ENCODE results near the gene PTGES2. TPM values are rescaled to one million over a fixed set of nuclear protein-coding genes. Genes with fewer than 3 reads are reported as not detected.

The PTGES2 gene
- total RNA-seq, 4 donors from 2014 or later, result 123 to 193 (median 168) TPM

DNA sequence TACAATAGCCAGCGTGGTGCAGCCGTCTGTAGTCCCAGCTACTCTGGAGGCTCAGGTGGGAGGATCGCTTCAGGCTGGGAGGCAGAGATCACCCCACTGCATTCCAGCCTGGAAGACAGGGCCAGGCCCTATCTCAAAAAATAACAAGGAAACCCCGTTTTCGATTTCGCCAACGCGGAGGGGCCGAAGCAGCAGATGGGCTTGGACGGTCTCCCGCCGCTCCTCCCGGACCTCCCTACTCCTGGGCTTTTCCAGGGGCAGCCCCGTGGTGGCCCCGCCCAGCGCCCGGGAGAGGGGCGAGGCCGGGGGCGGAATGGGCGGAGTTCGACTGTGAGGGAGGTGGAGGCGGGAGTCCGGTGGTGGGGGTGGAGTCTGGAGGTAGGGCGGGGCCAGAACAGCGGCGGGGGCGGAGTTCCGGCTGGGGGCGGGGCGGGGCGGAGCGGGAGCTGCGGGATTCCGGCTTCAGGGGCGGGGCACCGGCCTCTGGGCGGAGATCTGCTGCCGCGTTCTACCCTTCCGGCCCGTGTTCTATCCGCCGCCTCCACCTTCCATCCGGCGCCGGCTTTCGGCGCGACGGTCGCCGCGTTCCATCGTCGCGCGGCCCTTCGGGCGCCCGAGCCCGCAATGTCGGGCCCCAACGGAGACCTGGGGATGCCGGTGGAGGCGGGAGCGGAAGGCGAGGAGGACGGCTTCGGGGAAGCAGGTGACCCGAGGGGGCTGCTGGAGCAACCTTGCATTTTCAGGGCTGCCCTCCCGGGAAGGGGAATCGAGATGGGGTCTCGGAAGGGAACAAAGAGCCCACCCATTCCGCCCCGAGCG lies 32.5 kb upstream of the PTGES2 start, which contains the start of gene BBLN:
Gene BBLN (plus strand): TSS at position 482 of the 819 bp plus-strand sequence. CDS start 143 bp downstream, at position 625.
- TF ChIP-seq POLR2A (IDR thresholded peaks at IDR 0.05) (peak; percentile 42 to 59), CTCF (IDR thresholded peaks at IDR 0.05) (no peak)
- peaks cover 0 to 21% (median 0%) of the 10 kb centered on the region in 3 donors for H3K36me3 ChIP-seq
- H3K9me3 ChIP-seq, result no peaks in the 10 kb centered on the region
- H3K4me3 ChIP-seq, result peak within 1 kb of the TSS; percentile 66 to 77 (median 69)
- no peaks in the 10 kb centered on the region for H3K27me3 ChIP-seq
- peak within 1 kb of the TSS; percentile 67 to 80 (median 78) for H3K27ac ChIP-seq
- DNase-seq, result peak; percentile 92 to 98 (median 97)
- H3K4me1 ChIP-seq, result no peaks in the 10 kb centered on the region

- no peaks in the 10 kb centered on the region for H3K9me3 ChIP-seq
- peak overlapping the region; percentile 66 to 77 (median 69) for H3K4me3 ChIP-seq
- TF ChIP-seq POLR2A (IDR thresholded peaks at IDR 0.05) (no peak), CTCF (IDR thresholded peaks at IDR 0.05) (no peak)
- peak overlapping the region; percentile 67 to 80 (median 78) for H3K27ac ChIP-seq
- peak in 2 of 3 donors; percentile 38 to 58 for DNase-seq
- no peaks in the 10 kb centered on the region for H3K4me1 ChIP-seq
- no peaks in the 10 kb centered on the region for H3K27me3 ChIP-seq
- peaks cover 0 to 18% (median 0%) of the 10 kb centered on the region in 3 donors for H3K36me3 ChIP-seq
These were observed 31.9 kb upstream of the PTGES2 start for GRCh38 chr9:128159522-128159783.

DNA sequence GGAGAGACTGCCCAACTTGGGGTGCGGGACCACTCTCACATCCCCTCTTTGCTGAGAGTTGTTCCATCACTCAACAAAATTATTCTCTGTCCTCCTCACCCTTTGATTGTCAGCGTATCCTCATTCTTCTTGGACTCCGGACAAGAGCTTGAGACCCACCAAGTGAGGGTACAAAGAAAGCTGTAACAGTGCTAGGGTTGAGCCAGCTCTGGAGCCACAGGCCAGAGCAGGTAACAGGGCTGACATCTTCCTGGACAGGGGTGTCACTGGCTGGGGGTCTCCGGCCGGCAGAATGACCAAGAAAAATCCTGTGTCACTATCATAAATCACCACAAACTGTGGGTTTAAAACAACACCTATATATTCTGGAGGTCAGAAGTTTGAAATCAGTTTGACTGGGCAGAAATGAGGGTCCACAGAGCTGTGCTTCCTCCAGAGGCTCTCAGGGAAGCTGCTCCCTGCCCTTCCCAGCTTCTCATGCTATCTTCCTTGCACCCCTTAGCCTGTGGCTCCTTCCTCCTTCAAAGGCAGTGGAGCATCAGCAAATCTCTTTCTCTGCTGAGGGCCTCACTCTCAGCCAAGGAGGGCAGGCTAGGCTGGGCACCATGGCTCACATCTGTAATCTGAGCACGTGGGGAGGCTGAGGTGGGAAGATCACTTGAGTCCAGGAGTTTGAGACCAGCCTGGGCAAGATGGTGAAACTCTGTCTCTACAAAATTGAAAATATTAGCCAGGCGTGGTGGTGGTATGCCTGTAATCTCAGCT lies 28.4 kb upstream of the PTGES2 start:
- H3K4me3 ChIP-seq, result no peak overlapping the region
- no peaks in the 10 kb centered on the region for H3K36me3 ChIP-seq
- no peaks in the 10 kb centered on the region for H3K4me1 ChIP-seq
- TF ChIP-seq CTCF (IDR thresholded peaks at IDR 0.05) (no peak), POLR2A (IDR thresholded peaks at IDR 0.05) (no peak)
- H3K27me3 ChIP-seq, result no peaks in the 10 kb centered on the region
- H3K9me3 ChIP-seq, result no peaks in the 10 kb centered on the region
- no peak overlapping the region for H3K27ac ChIP-seq
- DNase-seq, result peak in 1 of 3 donors; percentile 12

GRCh38 chr9:128153947-128154695 lies 26.6 kb upstream of the PTGES2 start:
- no peaks in the 10 kb centered on the region for H3K36me3 ChIP-seq
- no peak overlapping the region for H3K27ac ChIP-seq
- peaks cover 0 to 7% (median 0%) of the 10 kb centered on the region in 4 donors for H3K4me1 ChIP-seq
- DNase-seq, result peak in 1 of 3 donors; percentile 31
- no peaks in the 10 kb centered on the region for H3K9me3 ChIP-seq
- TF ChIP-seq CTCF (IDR thresholded peaks at IDR 0.05), result no peak
- TF ChIP-seq POLR2A (IDR thresholded peaks at IDR 0.05), result no peak
- no peaks in the 10 kb centered on the region for H3K27me3 ChIP-seq
- H3K4me3 ChIP-seq, result no peak overlapping the region
